ENCODE results near the gene QSOX1.

DNA sequence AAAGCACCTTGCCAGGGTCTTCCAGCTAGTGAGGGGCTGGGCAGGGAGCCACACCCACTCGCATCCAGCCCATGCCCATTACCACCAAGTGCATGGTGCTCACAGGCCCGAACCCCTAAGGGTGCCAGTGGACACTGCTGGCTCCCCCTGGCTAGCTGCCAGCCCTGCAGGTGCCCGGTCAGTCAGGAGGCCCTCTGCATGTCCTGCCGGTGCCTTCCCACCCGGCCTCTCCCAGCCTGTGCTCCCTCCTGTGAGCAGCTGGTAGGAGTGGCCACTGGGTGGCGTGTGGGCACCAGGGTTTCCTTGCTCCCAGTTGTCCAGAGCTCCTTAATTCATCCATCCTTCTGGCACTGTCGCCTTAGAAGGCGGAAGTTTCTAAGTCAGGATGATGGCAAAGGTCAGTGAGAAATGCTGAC, 33.4 kb downstream of the QSOX1 start:
- TF ChIP-seq, protein P1, sequence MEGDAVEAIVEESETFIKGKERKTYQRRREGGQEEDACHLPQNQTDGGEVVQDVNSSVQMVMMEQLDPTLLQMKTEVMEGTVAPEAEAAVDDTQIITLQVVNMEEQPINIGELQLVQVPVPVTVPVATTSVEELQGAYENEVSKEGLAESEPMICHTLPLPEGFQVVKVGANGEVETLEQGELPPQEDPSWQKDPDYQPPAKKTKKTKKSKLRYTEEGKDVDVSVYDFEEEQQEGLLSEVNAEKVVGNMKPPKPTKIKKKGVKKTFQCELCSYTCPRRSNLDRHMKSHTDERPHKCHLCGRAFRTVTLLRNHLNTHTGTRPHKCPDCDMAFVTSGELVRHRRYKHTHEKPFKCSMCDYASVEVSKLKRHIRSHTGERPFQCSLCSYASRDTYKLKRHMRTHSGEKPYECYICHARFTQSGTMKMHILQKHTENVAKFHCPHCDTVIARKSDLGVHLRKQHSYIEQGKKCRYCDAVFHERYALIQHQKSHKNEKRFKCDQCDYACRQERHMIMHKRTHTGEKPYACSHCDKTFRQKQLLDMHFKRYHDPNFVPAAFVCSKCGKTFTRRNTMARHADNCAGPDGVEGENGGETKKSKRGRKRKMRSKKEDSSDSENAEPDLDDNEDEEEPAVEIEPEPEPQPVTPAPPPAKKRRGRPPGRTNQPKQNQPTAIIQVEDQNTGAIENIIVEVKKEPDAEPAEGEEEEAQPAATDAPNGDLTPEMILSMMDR (IDR thresholded peaks at IDR 0.05), result peak in 5 of 6 experiments; percentile 12 to 68 (median 61)
- TF ChIP-seq POLR2A (IDR thresholded peaks at IDR 0.05), result no peak

All from thyroid gland (tissue), 4 donors.